GM23338 (cell line): ENCODE results near the gene KATNAL2. TPM values are rescaled to one million over a fixed set of nuclear protein-coding genes. Genes with fewer than 3 reads are reported as not detected.

Experiments used
- ATAC-seq: fragments of 200-7000 bp; cut with Tn5 transposase; 3 replicates; pipeline ENCODE4 v1.9.1; 2020
- DNase-seq: peaks from one replicate; pipeline ENCODE4 v3.0.0-alpha.2; 2015; ENCODE audit warnings: low spot score
- H2AFZ ChIP-seq: fragments of 200-600 bp; sonication (generic); 2 replicates; pipeline ENCODE4 v1.8.0; 2016; ENCODE audit warnings: antibody characterized with exemption, mild to moderate bottlenecking, moderate library complexity
- H3F3A ChIP-seq: fragments of 200-600 bp; sonication (generic); replicated peaks from 2 replicates; pipeline ENCODE4 v1.8.0; 2017; ENCODE audit warnings: antibody characterized with exemption, mixed run types, low read depth
- H3K27ac ChIP-seq: fragments of 200-600 bp; sonication (generic); 2 replicates; pipeline ENCODE4 v1.6.1; 2016; ENCODE audit warnings: low read depth
- H3K27me3 ChIP-seq: fragments of 200-600 bp; sonication (generic); 2 replicates; pipeline ENCODE4 v1.8.0; 2016; ENCODE audit warnings: mild to moderate bottlenecking, mixed run types, moderate library complexity; ENCODE audit not compliant: insufficient read depth
- H3K36me3 ChIP-seq: fragments of 200-600 bp; sonication (generic); 2 replicates; pipeline ENCODE4 v1.8.0; 2016; ENCODE audit warnings: mild to moderate bottlenecking; ENCODE audit not compliant: insufficient read depth
- H3K4me1 ChIP-seq: fragments of 200-600 bp; sonication (generic); 2 replicates; pipeline ENCODE4 v1.8.0; 2016; ENCODE audit warnings: mild to moderate bottlenecking, moderate library complexity; ENCODE audit not compliant: insufficient read depth
- H3K4me2 ChIP-seq: fragments of 200-600 bp; sonication (generic); 2 replicates; pipeline ENCODE4 v1.7.1; 2017; ENCODE audit warnings: mixed run types
- H3K4me3 ChIP-seq: fragments of 200-600 bp; sonication (generic); 2 replicates; pipeline ENCODE4 v1.6.1; 2016; ENCODE audit warnings: mixed run types
- H3K79me2 ChIP-seq: fragments of 200-600 bp; sonication (generic); replicated peaks from 2 replicates; pipeline ENCODE4 v1.8.0; 2017; ENCODE audit warnings: mild to moderate bottlenecking; ENCODE audit not compliant: insufficient read depth
- H3K9me2 ChIP-seq: fragments of 200-600 bp; sonication (generic); 2 replicates; pipeline ENCODE4 v1.8.0; 2017; ENCODE audit not compliant: insufficient read depth
- H4K20me1 ChIP-seq: fragments of 200-600 bp; sonication (generic); replicated peaks from 2 replicates; pipeline ENCODE4 v1.8.0; 2017; ENCODE audit warnings: mild to moderate bottlenecking; ENCODE audit not compliant: insufficient read depth
- H3K27ac Mint-ChIP-seq: 2 replicates; pipeline ENCODE4 v1.8.0; 2020; ENCODE audit warnings: inconsistent platforms, mild to moderate bottlenecking, moderate library complexity, mixed read lengths
- H3K27me3 Mint-ChIP-seq: 3 replicates; pipeline ENCODE4 v1.8.0; 2022; ENCODE audit warnings: low read depth, mild to moderate bottlenecking, moderate library complexity, mixed read lengths, inconsistent platforms; ENCODE audit not compliant: insufficient read depth, poor library complexity
- H3K36me3 Mint-ChIP-seq: 3 replicates; pipeline ENCODE4 v1.8.0; 2021; ENCODE audit warnings: low read depth, mild to moderate bottlenecking, inconsistent platforms, moderate library complexity, mixed read lengths
- H3K4me1 Mint-ChIP-seq: 3 replicates; pipeline ENCODE4 v1.8.0; 2020; ENCODE audit warnings: mild to moderate bottlenecking, inconsistent platforms, mixed read lengths
- H3K4me3 Mint-ChIP-seq: 3 replicates; pipeline ENCODE4 v1.8.0; 2021; ENCODE audit warnings: moderate library complexity, mild to moderate bottlenecking, inconsistent platforms, mixed read lengths
- H3K9me3 Mint-ChIP-seq: 3 replicates; pipeline ENCODE4 v1.8.0; 2020; ENCODE audit warnings: moderate library complexity, mild to moderate bottlenecking, inconsistent platforms, mixed read lengths
- CREB1 ChIP-seq: fragments of 250-450 bp; sonication (Bioruptor Pico); IDR thresholded peaks from 2 replicates; pipeline ENCODE4 v1.5.0; 2020; ENCODE audit warnings: low read depth, mild to moderate bottlenecking, moderate library complexity
- CTCF ChIP-seq, 2 experiments: fragments of 200-600 bp in 1 of 2; sonication (generic) in 1 of 2; conservative IDR thresholded peaks; 2 replicates each; pipeline versions ENCODE4 v1.5.1 to v1.6.1; 2016 to 2017; ENCODE audit warnings: antibody characterized with exemption in 2 of 2, low read depth in 2 of 2, mild to moderate bottlenecking in 2 of 2, moderate library complexity in 1 of 2
- ETS1 ChIP-seq: IDR thresholded peaks from 2 replicates; pipeline ENCODE4 v1.6.1; 2016; ENCODE audit warnings: antibody characterized with exemption
- EZH2phosphoT487 ChIP-seq: fragments of 200-600 bp; sonication (generic); IDR thresholded peaks from one replicate; pipeline ENCODE4 v1.8.1; 2018; ENCODE audit warnings: antibody characterized with exemption; ENCODE audit not compliant: unreplicated experiment
- NANOG ChIP-seq: IDR thresholded peaks from 2 replicates; pipeline ENCODE4 v1.6.1; 2016; ENCODE audit warnings: antibody characterized with exemption, borderline replicate concordance
- POLR2AphosphoS5 ChIP-seq: IDR thresholded peaks from 2 replicates; pipeline ENCODE4 v1.6.1; 2016; ENCODE audit warnings: antibody characterized with exemption, low read depth
- REST ChIP-seq: IDR thresholded peaks from one replicate; pipeline ENCODE4 v1.6.1; 2018; ENCODE audit warnings: antibody characterized with exemption; ENCODE audit not compliant: unreplicated experiment
- ZNF114 ChIP-seq: fragments of 250-450 bp; sonication (Bioruptor Pico); IDR thresholded peaks from 2 replicates; pipeline ENCODE4 v1.5.0; 2020; ENCODE audit warnings: mild to moderate bottlenecking, moderate library complexity
- polyA plus RNA-seq: library from polyadenylated mRNA; unstranded; fragments of >200 nt; fragmentation: Nextera tagmentation; extraction: Ambion mirVana; gene quantifications from 2 replicates; pipeline ENCODE4 v1.2.1, GENCODE V29; 2016
- total RNA-seq: library from RNA; depleted of rRNA; stranded (reverse); fragments of >200 nt; shearing (Covaris generic); gene quantifications from 2 replicates; pipeline ENCODE4 v1.2.3, GENCODE V29; 2014

The KATNAL2 gene
- total and polyA plus RNA-seq, 2 experiments from 2014 or later: 11.8 TPM

GRCh38 chr18:46942646-46943045 lies 25.2 kb downstream of the KATNAL2 start (continued):
- TF ChIP-seq ETS1 (no peak), EZH2phosphoT487 (no peak), ZNF114 (CRISPR knock-in tag) (no peak)

- TF ChIP-seq CREB1 (CRISPR knock-in tag) (0 out of 2 replicates have a peak, but pooled peaks have one; percentile 35), NANOG (no peak), POLR2AphosphoS5 (peak; percentile 57)
- no peaks in the 10 kb centered on the region; the same call in 2 of the 3 replicates for H3K36me3 Mint-ChIP-seq
- peak overlapping the region; percentile 78 for H3K4me2 ChIP-seq
Observed at GRCh38 chr18:46946656-46947282, 29.4 kb downstream of the KATNAL2 start.

GRCh38 chr18:46950064-46950656 lies 32.8 kb downstream of the KATNAL2 start:
- H3K9me2 ChIP-seq: no peaks in the 10 kb centered on the region
- no peaks in the 10 kb centered on the region; the same call in 2 of the 3 replicates for H3K36me3 Mint-ChIP-seq
- no peak overlapping the region for H3K4me2 ChIP-seq
- no peak for ATAC-seq
- no peaks in the 10 kb centered on the region for H3K27me3 ChIP-seq
- H2AFZ ChIP-seq: no peak overlapping the region
- H3K36me3 ChIP-seq: no peaks in the 10 kb centered on the region
- no peaks in the 10 kb centered on the region for H3F3A ChIP-seq
- peak; percentile 74 for DNase-seq
- H3K4me3 ChIP-seq: no peak overlapping the region
- H3K4me1 ChIP-seq: 0 out of 2 replicates have a peak, but pooled peaks cover 3% of the 10 kb centered on the region
- no peak overlapping the region for H3K27ac ChIP-seq
- TF ChIP-seq CTCF (conservative IDR thresholded peaks at IDR 0.05; ENCODE audit: low read depth in 2 of 2): peak; percentile 65 to 76
- TF ChIP-seq REST: no peak
- no peak for TF ChIP-seq CREB1 (CRISPR knock-in tag)
- no peak overlapping the region for H3K27ac Mint-ChIP-seq
- H3K4me3 Mint-ChIP-seq: no peak overlapping the region
- no peaks in the 10 kb centered on the region for H3K9me3 Mint-ChIP-seq
- peaks cover 4% of the 10 kb centered on the region for H3K27me3 Mint-ChIP-seq
- H3K79me2 ChIP-seq: no peaks in the 10 kb centered on the region
- no peaks in the 10 kb centered on the region; the same call in 1 of the 2 replicates for H4K20me1 ChIP-seq
- H3K4me1 Mint-ChIP-seq: peaks cover 5% of the 10 kb centered on the region

More at GRCh38 chr18:46946656-46947282, 29.4 kb downstream of the KATNAL2 start:
- Histone ChIP-seq H3K4me3 (peak overlapping the region; percentile 68), H3F3A (no peaks in the 10 kb centered on the region), H4K20me1 (no peaks in the 10 kb centered on the region), H2AFZ (peak overlapping the region; percentile 87), H3K9me2 (no peaks in the 10 kb centered on the region), H3K27me3 (no peaks in the 10 kb centered on the region), H3K36me3 (no peaks in the 10 kb centered on the region), H3K4me1 (0 out of 2 replicates have a peak, but pooled peaks cover 3% of the 10 kb centered on the region), H3K27ac (no peak overlapping the region), H3K79me2 (no peaks in the 10 kb centered on the region)
- peak; percentile 98 for DNase-seq
- no peaks in the 10 kb centered on the region for H3K9me3 Mint-ChIP-seq
- peak; percentile 99 for ATAC-seq
- H3K27me3 Mint-ChIP-seq: no peaks in the 10 kb centered on the region
- H3K4me3 Mint-ChIP-seq: no peak overlapping the region
- H3K27ac Mint-ChIP-seq: no peak overlapping the region
- peaks cover 3% of the 10 kb centered on the region; the same call in 2 of the 3 replicates for H3K4me1 Mint-ChIP-seq
